Hematopoietic multipotent progenitor cell treated with erythropoietin and hydrocortisone succinate and interleukin-3 and kit ligand, for 6 days (in vitro differentiated cells): ENCODE results near the gene ZNF30.
A peak's percentile ranks its signal among the peaks of the same experiment; 100 is the strongest.
"Not testable (repeated sequence)": the region's sequence is repeated elsewhere in the genome, so short reads cannot be mapped to it uniquely, and the experiment has no call there.

Experiments used
- DNase-seq: peaks from one replicate; pipeline ENCODE4 v3.0.0-alpha.2; 2015

The ZNF30 gene

GRCh38 chr19:34926685-34927375 is at the start of gene ZNF30:
Gene ZNF30 (plus strand): TSS chr19:34926903. CDS start chr19:34929948, 3,045 bp downstream.
- peak; percentile 89 for DNase-seq

GRCh38 chr19:34879563-34879962 is 47.1 kb upstream of the ZNF30 start:
- DNase-seq, result no peak

GRCh38 chr19:34880034-34880433 is 46.7 kb upstream of the ZNF30 start:
- DNase-seq, result no peak

- DNase-seq, result no peak
Observed at GRCh38 chr19:34881982-34882381, 44.7 kb upstream of the ZNF30 start.

GRCh38 chr19:34888091-34888490 is 38.6 kb upstream of the ZNF30 start:
- no peak for DNase-seq

- no peak for DNase-seq
Observed at GRCh38 chr19:34900245-34900644, 26.5 kb upstream of the ZNF30 start.

GRCh38 chr19:34904664-34905527 is 21.8 kb upstream of the ZNF30 start:
- no peak for DNase-seq

- DNase-seq, result no peak
Observed at GRCh38 chr19:34910770-34911169, 15.9 kb upstream of the ZNF30 start.

GRCh38 chr19:34917144-34917543 is 9.6 kb upstream of the ZNF30 start:
- not testable (repeated sequence) for DNase-seq

GRCh38 chr19:34918190-34918589 is 8.5 kb upstream of the ZNF30 start:
- DNase-seq, result no peak

GRCh38 chr19:34920090-34920786 is 6.5 kb upstream of the ZNF30 start:
- DNase-seq, result not testable (repeated sequence)

GRCh38 chr19:34925278-34925855 is 1.3 kb upstream of the ZNF30 start:
- no peak for DNase-seq

GRCh38 chr19:34926361-34926684 is 380 bp upstream of the ZNF30 start:
- no peak for DNase-seq

GRCh38 chr19:34932494-34932893 is 5.8 kb downstream of the ZNF30 start:
- no peak for DNase-seq

- no peak for DNase-seq
Observed at GRCh38 chr19:34936184-34936583, 9.5 kb downstream of the ZNF30 start.

- no peak for DNase-seq
Observed at GRCh38 chr19:34938886-34939285, 12.2 kb downstream of the ZNF30 start.

GRCh38 chr19:34943861-34944573 is 17.3 kb downstream of the ZNF30 start:
- DNase-seq, result no peak

- DNase-seq, result no peak
Observed at GRCh38 chr19:34953092-34953491, 26.4 kb downstream of the ZNF30 start.

- no peak for DNase-seq
Observed at GRCh38 chr19:34957830-34958751, 31.4 kb downstream of the ZNF30 start.

GRCh38 chr19:34959021-34959420 is 32.3 kb downstream of the ZNF30 start:
- no peak for DNase-seq

- DNase-seq, result no peak
Observed at GRCh38 chr19:34960103-34960805, 33.6 kb downstream of the ZNF30 start.
